ENCODE results near the gene VPS51. TPM values are rescaled to one million over a fixed set of nuclear protein-coding genes. Genes with fewer than 3 reads are reported as not detected.

The VPS51 gene
- total and polyA plus RNA-seq, 10 of the 15 experiments (the other 5 are each of a cell fraction or from before 2014, with no cell fraction given): 1.5 to 279 (median 53.2) TPM

DNA sequence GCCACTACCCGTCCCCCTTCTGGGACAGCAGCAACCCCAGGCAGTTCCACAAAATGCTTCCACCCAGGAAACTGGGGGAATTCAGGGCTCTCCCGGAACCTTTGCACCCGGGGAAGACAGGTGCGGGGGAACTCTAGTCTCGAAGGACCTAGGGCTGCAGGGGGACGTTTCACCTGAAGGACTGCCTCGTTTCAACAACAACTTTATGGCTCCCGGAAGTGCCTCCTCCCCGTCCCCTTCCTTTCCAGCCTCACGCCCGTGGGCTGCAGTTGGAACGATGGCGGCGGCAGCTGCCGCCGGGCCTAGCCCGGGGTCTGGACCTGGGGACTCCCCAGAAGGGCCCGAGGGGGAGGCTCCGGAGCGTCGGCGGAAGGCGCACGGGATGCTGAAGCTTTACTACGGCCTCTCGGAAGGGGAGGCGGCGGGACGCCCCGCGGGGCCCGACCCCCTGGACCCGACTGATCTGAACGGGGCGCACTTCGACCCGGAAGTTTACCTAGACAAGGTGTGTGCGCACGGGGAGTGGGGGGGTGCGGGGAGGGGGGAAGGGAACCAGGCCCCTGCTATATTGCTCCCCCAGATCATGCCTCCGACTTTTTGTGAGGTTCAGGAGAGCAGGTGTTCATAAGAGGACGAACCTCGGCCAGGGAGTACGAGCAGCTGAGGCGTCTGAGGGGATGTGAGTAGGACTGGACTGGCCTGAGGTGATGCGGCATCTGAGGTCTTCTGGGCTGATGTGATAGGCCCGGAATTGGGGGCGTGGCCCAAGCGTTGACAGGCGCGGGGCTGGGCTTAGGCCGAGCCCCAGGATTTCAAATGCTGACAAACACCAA lies at the start of gene VPS51 (continued):
- TF ChIP-seq, protein P1, sequence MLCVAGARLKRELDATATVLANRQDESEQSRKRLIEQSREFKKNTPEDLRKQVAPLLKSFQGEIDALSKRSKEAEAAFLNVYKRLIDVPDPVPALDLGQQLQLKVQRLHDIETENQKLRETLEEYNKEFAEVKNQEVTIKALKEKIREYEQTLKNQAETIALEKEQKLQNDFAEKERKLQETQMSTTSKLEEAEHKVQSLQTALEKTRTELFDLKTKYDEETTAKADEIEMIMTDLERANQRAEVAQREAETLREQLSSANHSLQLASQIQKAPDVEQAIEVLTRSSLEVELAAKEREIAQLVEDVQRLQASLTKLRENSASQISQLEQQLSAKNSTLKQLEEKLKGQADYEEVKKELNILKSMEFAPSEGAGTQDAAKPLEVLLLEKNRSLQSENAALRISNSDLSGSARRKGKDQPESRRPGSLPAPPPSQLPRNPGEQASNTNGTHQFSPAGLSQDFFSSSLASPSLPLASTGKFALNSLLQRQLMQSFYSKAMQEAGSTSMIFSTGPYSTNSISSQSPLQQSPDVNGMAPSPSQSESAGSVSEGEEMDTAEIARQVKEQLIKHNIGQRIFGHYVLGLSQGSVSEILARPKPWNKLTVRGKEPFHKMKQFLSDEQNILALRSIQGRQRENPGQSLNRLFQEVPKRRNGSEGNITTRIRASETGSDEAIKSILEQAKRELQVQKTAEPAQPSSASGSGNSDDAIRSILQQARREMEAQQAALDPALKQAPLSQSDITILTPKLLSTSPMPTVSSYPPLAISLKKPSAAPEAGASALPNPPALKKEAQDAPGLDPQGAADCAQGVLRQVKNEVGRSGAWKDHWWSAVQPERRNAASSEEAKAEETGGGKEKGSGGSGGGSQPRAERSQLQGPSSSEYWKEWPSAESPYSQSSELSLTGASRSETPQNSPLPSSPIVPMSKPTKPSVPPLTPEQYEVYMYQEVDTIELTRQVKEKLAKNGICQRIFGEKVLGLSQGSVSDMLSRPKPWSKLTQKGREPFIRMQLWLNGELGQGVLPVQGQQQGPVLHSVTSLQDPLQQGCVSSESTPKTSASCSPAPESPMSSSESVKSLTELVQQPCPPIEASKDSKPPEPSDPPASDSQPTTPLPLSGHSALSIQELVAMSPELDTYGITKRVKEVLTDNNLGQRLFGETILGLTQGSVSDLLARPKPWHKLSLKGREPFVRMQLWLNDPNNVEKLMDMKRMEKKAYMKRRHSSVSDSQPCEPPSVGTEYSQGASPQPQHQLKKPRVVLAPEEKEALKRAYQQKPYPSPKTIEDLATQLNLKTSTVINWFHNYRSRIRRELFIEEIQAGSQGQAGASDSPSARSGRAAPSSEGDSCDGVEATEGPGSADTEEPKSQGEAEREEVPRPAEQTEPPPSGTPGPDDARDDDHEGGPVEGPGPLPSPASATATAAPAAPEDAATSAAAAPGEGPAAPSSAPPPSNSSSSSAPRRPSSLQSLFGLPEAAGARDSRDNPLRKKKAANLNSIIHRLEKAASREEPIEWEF (IDR thresholded peaks at IDR 0.05; ENCODE audit: insufficient replicate concordance, low read depth, low read length): no peak
- TF ChIP-seq NR2C2 (IDR thresholded peaks at IDR 0.05; ENCODE audit: borderline replicate concordance, control insufficient read depth, insufficient read length, low read depth) (no peak), KAT2A (conservative IDR thresholded peaks at IDR 0.05; ENCODE audit: control insufficient read depth, low read depth, low read length) (no peak), POLR2AphosphoS2 (IDR thresholded peaks at IDR 0.05; ENCODE audit: low read depth, low read length) (peak; percentile 82), TARDBP (IDR thresholded peaks at IDR 0.05; ENCODE audit: borderline replicate concordance) (peak; percentile 100), NRF1 (conservative IDR thresholded peaks at IDR 0.05; ENCODE audit: low read depth, low read length) (no peak), EP300 (IDR thresholded peaks at IDR 0.05; ENCODE audit: borderline replicate concordance in 1 of 2, control insufficient read depth in 1 of 2, low read depth in 2 of 2, low read length in 2 of 2) (0 out of 4 replicates have a peak, but pooled peaks of 1 of the 2 experiments have one; percentile 19), NFXL1 (IDR thresholded peaks at IDR 0.05; ENCODE audit: borderline replicate concordance) (no peak), CREM (IDR thresholded peaks at IDR 0.05; ENCODE audit: low read depth) (peak; percentile 91), PML (IDR thresholded peaks at IDR 0.05; ENCODE audit: low read length) (peak; percentile 87), BCL3 (IDR thresholded peaks at IDR 0.05; ENCODE audit: borderline replicate concordance, insufficient read depth, low read depth, low read length, poor library complexity, severe bottlenecking) (peak; percentile 22), BMI1 (IDR thresholded peaks at IDR 0.05; ENCODE audit: borderline replicate concordance) (no peak), WRNIP1 (IDR thresholded peaks at IDR 0.05; ENCODE audit: borderline replicate concordance, low read depth, low read length) (peak; percentile 99), RB1 (IDR thresholded peaks at IDR 0.05; ENCODE audit: borderline replicate concordance) (peak; percentile 97; the same call in 1 of the 2 replicates), SMAD5 (IDR thresholded peaks at IDR 0.05; ENCODE audit: low read depth) (peak; percentile 80; the same call in 1 of the 2 replicates)
- TF ChIP-seq, protein P2, sequence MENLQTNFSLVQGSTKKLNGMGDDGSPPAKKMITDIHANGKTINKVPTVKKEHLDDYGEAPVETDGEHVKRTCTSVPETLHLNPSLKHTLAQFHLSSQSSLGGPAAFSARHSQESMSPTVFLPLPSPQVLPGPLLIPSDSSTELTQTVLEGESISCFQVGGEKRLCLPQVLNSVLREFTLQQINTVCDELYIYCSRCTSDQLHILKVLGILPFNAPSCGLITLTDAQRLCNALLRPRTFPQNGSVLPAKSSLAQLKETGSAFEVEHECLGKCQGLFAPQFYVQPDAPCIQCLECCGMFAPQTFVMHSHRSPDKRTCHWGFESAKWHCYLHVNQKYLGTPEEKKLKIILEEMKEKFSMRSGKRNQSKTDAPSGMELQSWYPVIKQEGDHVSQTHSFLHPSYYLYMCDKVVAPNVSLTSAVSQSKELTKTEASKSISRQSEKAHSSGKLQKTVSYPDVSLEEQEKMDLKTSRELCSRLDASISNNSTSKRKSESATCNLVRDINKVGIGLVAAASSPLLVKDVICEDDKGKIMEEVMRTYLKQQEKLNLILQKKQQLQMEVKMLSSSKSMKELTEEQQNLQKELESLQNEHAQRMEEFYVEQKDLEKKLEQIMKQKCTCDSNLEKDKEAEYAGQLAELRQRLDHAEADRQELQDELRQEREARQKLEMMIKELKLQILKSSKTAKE (IDR thresholded peaks at IDR 0.05; ENCODE audit: low read depth, poor library complexity, severe bottlenecking): peak; percentile 66
- TF ChIP-seq, protein P3, sequence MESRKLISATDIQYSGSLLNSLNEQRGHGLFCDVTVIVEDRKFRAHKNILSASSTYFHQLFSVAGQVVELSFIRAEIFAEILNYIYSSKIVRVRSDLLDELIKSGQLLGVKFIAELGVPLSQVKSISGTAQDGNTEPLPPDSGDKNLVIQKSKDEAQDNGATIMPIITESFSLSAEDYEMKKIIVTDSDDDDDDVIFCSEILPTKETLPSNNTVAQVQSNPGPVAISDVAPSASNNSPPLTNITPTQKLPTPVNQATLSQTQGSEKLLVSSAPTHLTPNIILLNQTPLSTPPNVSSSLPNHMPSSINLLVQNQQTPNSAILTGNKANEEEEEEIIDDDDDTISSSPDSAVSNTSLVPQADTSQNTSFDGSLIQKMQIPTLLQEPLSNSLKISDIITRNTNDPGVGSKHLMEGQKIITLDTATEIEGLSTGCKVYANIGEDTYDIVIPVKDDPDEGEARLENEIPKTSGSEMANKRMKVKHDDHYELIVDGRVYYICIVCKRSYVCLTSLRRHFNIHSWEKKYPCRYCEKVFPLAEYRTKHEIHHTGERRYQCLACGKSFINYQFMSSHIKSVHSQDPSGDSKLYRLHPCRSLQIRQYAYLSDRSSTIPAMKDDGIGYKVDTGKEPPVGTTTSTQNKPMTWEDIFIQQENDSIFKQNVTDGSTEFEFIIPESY (IDR thresholded peaks at IDR 0.05): peak; percentile 76; the same call in 1 of the 2 replicates

Data from GM12878 (cell line).